Measurements from ENCODE around the gene GPRC6A. TPM values are rescaled to one million over a fixed set of nuclear protein-coding genes. Genes with fewer than 3 reads are reported as not detected.

GPRC6A gene
- total and polyA plus RNA-seq, 11 donors: not detected

- H3K4me3 ChIP-seq: no peak overlapping the region
- ATAC-seq (no peak), DNase-seq (no peak)
- no peak overlapping the region for H3K27ac ChIP-seq
- no peaks in the 10 kb centered on the region for H3K4me1 ChIP-seq
- no peaks in the 10 kb centered on the region for H3K36me3 ChIP-seq
- H3K27me3 ChIP-seq: no peaks in the 10 kb centered on the region
- TF ChIP-seq CTCF (IDR thresholded peaks at IDR 0.05): no peak
- TF ChIP-seq POLR2A (IDR thresholded peaks at IDR 0.05): no peak
- H3K9me3 ChIP-seq: peaks cover 0 to 23% (median 0%) of the 10 kb centered on the region in 12 donors
- intact Hi-C loops (cut with DNase I): no loop called here
- WGBS, 4 donors: 54 to 72% (median 67%) methylated on average over 5 of the region's 5 CpGs
Measured at GRCh38 chr6:116745176-116745575, 83.7 kb downstream of the GPRC6A start.

Other genes starting within 250 kb of the GPRC6A start
- gene RSPH4A, start 212.6 kb downstream of the GPRC6A start, total RNA-seq: under 1 TPM in 7 of 9 donors, not detected in 2; 0.12 to 0.42 (median 0.20) TPM
- gene RSPH4A, start 212.6 kb downstream of the GPRC6A start, polyA plus RNA-seq: under 1 TPM; 0.12 to 0.23 TPM
- 1 to 10 TPM; 2.6 to 5.3 (median 3.7) TPM for gene ZUP1, start 160.3 kb downstream of the GPRC6A start, total RNA-seq
- 1 to 10 TPM; 3.7 to 4.5 TPM for gene ZUP1, start 160.3 kb downstream of the GPRC6A start, polyA plus RNA-seq
- 10 to 100 TPM in 3 of 9 donors, 1 to 10 TPM in 6; 3.1 to 12.5 (median 9.1) TPM for gene KPNA5, start 147.9 kb downstream of the GPRC6A start, total RNA-seq
- gene KPNA5, start 147.9 kb downstream of the GPRC6A start, polyA plus RNA-seq: 1 to 10 TPM; 1.6 to 2.6 TPM
- 1 to 10 TPM; 2.7 to 8.9 (median 3.4) TPM for gene FAM162B, start 63.4 kb downstream of the GPRC6A start, total RNA-seq
- 1 to 10 TPM; 3.7 to 4.5 TPM for gene FAM162B, start 63.4 kb downstream of the GPRC6A start, polyA plus RNA-seq
- not detected for gene RFX6, start 48.2 kb upstream of the GPRC6A start, total RNA-seq
- gene RFX6, start 48.2 kb upstream of the GPRC6A start, polyA plus RNA-seq: not detected

Data from heart left ventricle (tissue), 16 donors.